ENCODE data around the gene SMIM38. TPM values are rescaled to one million over a fixed set of nuclear protein-coding genes. Genes with fewer than 3 reads are reported as not detected.

SMIM38 gene
- total RNA-seq, 1 donor from 2014 or later, result not detected

- no peak overlapping the region for H2AFZ ChIP-seq (ENCODE audit: low read depth, low read length)
- peaks cover 7% of the 10 kb centered on the region for H3K4me1 Mint-ChIP-seq (ENCODE audit: low read depth, unreplicated experiment)
- no peaks in the 10 kb centered on the region for H3K27me3 ChIP-seq (ENCODE audit: insufficient read depth, low read length)
- no peaks in the 10 kb centered on the region for H3K9me3 ChIP-seq (ENCODE audit: insufficient read depth, low read depth, low read length)
- no peak overlapping the region for H3K4me3 ChIP-seq (ENCODE audit: insufficient read depth, low read depth, low read length)
- H4K20me1 ChIP-seq (ENCODE audit: insufficient read depth, low read length), result no peaks in the 10 kb centered on the region
- peaks cover 3% of the 10 kb centered on the region for H3K36me3 Mint-ChIP-seq (ENCODE audit: low read depth, unreplicated experiment)
- no peak for FAIRE-seq
- peaks cover 38% of the 10 kb centered on the region for H3K27me3 Mint-ChIP-seq (ENCODE audit: low read depth, unreplicated experiment)
- no peak overlapping the region for H3K27ac Mint-ChIP-seq (ENCODE audit: unreplicated experiment)
- H3K4me2 ChIP-seq (ENCODE audit: low read length), result no peak overlapping the region
- no peak overlapping the region for H3K4me3 Mint-ChIP-seq (ENCODE audit: unreplicated experiment)
- H3K4me1 ChIP-seq (ENCODE audit: insufficient read depth, low read length), result peaks cover 12% of the 10 kb centered on the region
- H3K9me3 Mint-ChIP-seq (ENCODE audit: unreplicated experiment), result peaks cover 14% of the 10 kb centered on the region
- no peaks in the 10 kb centered on the region for H3K79me2 ChIP-seq (ENCODE audit: insufficient read depth, low read length)
- no peak overlapping the region for H3K9ac ChIP-seq (ENCODE audit: low read length)
- H3K36me3 ChIP-seq (ENCODE audit: insufficient read depth, low read length), result no peaks in the 10 kb centered on the region
- no peak for TF ChIP-seq EZH2 (IDR thresholded peaks at IDR 0.05; ENCODE audit: insufficient read depth, low read length)
- no peak for TF ChIP-seq CTCF (IDR thresholded peaks at IDR 0.05; ENCODE audit: insufficient read depth, low read depth, low read length)
- no peak for DNase-seq (ENCODE audit: low read depth)
- H3K27ac ChIP-seq (ENCODE audit: low read depth, low read length), result no peak overlapping the region
Observed at GRCh38 chr11:69163842-69164241, 8.1 kb downstream of the SMIM38 start.

GRCh38 chr11:69164824-69165223, 9.1 kb downstream of the SMIM38 start:
- Histone ChIP-seq H3K79me2 (ENCODE audit: insufficient read depth, low read length) (no peaks in the 10 kb centered on the region), H3K9ac (ENCODE audit: low read length) (no peak overlapping the region), H3K4me3 (ENCODE audit: insufficient read depth, low read depth, low read length) (no peak overlapping the region), H3K4me1 (ENCODE audit: insufficient read depth, low read length) (peaks cover 12% of the 10 kb centered on the region), H3K4me2 (ENCODE audit: low read length) (no peak overlapping the region), H3K27ac (ENCODE audit: low read depth, low read length) (no peak overlapping the region), H3K27me3 (ENCODE audit: insufficient read depth, low read length) (no peaks in the 10 kb centered on the region), H3K9me3 (ENCODE audit: insufficient read depth, low read depth, low read length) (peaks cover 6% of the 10 kb centered on the region), H3K36me3 (ENCODE audit: insufficient read depth, low read length) (no peaks in the 10 kb centered on the region), H4K20me1 (ENCODE audit: insufficient read depth, low read length) (no peaks in the 10 kb centered on the region), H2AFZ (ENCODE audit: low read depth, low read length) (no peak overlapping the region)
- Mint-ChIP-seq H3K4me3 (ENCODE audit: unreplicated experiment) (no peak overlapping the region), H3K27me3 (ENCODE audit: low read depth, unreplicated experiment) (peaks cover 38% of the 10 kb centered on the region), H3K27ac (ENCODE audit: unreplicated experiment) (no peak overlapping the region), H3K9me3 (ENCODE audit: unreplicated experiment) (peaks cover 23% of the 10 kb centered on the region), H3K4me1 (ENCODE audit: low read depth, unreplicated experiment) (peaks cover 7% of the 10 kb centered on the region), H3K36me3 (ENCODE audit: low read depth, unreplicated experiment) (peaks cover 3% of the 10 kb centered on the region)
- DNase-seq (ENCODE audit: low read depth) (no peak), FAIRE-seq (no peak)
- TF ChIP-seq CTCF (IDR thresholded peaks at IDR 0.05; ENCODE audit: insufficient read depth, low read depth, low read length) (no peak), EZH2 (IDR thresholded peaks at IDR 0.05; ENCODE audit: insufficient read depth, low read length) (no peak)

GRCh38 chr11:69165775-69166174, 10.0 kb downstream of the SMIM38 start:
- Histone ChIP-seq H3K4me1 (ENCODE audit: insufficient read depth, low read length) (peaks cover 12% of the 10 kb centered on the region), H3K79me2 (ENCODE audit: insufficient read depth, low read length) (no peaks in the 10 kb centered on the region), H3K36me3 (ENCODE audit: insufficient read depth, low read length) (no peaks in the 10 kb centered on the region), H3K4me2 (ENCODE audit: low read length) (peak overlapping the region; percentile 68), H3K9ac (ENCODE audit: low read length) (peak overlapping the region; percentile 50), H4K20me1 (ENCODE audit: insufficient read depth, low read length) (no peaks in the 10 kb centered on the region), H3K27me3 (ENCODE audit: insufficient read depth, low read length) (no peaks in the 10 kb centered on the region), H3K27ac (ENCODE audit: low read depth, low read length) (no peak overlapping the region), H3K9me3 (ENCODE audit: insufficient read depth, low read depth, low read length) (peaks cover 6% of the 10 kb centered on the region), H3K4me3 (ENCODE audit: insufficient read depth, low read depth, low read length) (no peak overlapping the region), H2AFZ (ENCODE audit: low read depth, low read length) (no peak overlapping the region)
- DNase-seq (ENCODE audit: low read depth) (no peak), FAIRE-seq (no peak)
- peaks cover 7% of the 10 kb centered on the region for H3K4me1 Mint-ChIP-seq (ENCODE audit: low read depth, unreplicated experiment)
- peaks cover 3% of the 10 kb centered on the region for H3K36me3 Mint-ChIP-seq (ENCODE audit: low read depth, unreplicated experiment)
- no peak for TF ChIP-seq CTCF (IDR thresholded peaks at IDR 0.05; ENCODE audit: insufficient read depth, low read depth, low read length)
- TF ChIP-seq EZH2 (IDR thresholded peaks at IDR 0.05; ENCODE audit: insufficient read depth, low read length), result no peak
- no peak overlapping the region for H3K4me3 Mint-ChIP-seq (ENCODE audit: unreplicated experiment)
- peaks cover 40% of the 10 kb centered on the region for H3K27me3 Mint-ChIP-seq (ENCODE audit: low read depth, unreplicated experiment)
- H3K9me3 Mint-ChIP-seq (ENCODE audit: unreplicated experiment), result peaks cover 23% of the 10 kb centered on the region
- no peak overlapping the region for H3K27ac Mint-ChIP-seq (ENCODE audit: unreplicated experiment)
